Measurements from ENCODE around the gene CELF2. TPM values are rescaled to one million over a fixed set of nuclear protein-coding genes. Genes with fewer than 3 reads are reported as not detected.

CELF2 gene
- total RNA-seq, 4 donors from 2014 or later, result 27.0 to 44.1 (median 31.3) TPM

- TF ChIP-seq POLR2AphosphoS5 (IDR thresholded peaks at IDR 0.05), result no peak
- TF ChIP-seq CTCF (IDR thresholded peaks at IDR 0.05), result no peak
- no peak for TF ChIP-seq POLR2A (IDR thresholded peaks at IDR 0.05)
- TF ChIP-seq EP300 (IDR thresholded peaks at IDR 0.05; ENCODE audit: low read depth), result no peak
- DNase-seq, result no peak
- WGBS, 2 donors (ENCODE audit: low coverage in 1 of 2), result 76 to 78% methylated on average over 3 to 7 of the region's 7 CpGs
- Histone ChIP-seq H3K36me3 (no peaks in the 10 kb centered on the region), H3K9me3 (no peaks in the 10 kb centered on the region), H3K27ac (no peak overlapping the region), H3K4me3 (no peak overlapping the region), H3K27me3 (no peaks in the 10 kb centered on the region), H3K4me1 (peaks cover 0 to 27% (median 7%) of the 10 kb centered on the region in 4 donors)
- intact Hi-C loops (cut with DNase I; ENCODE audit: low total_unique reads) (no loop called here), in situ Hi-C loops (cut with MboI; ENCODE audit: low pct_ligation_motif_present in 1 of 4, low pct_unique_long_range_greater_than_20kb in 1 of 4, low sequenced_read_pairs in 3 of 4) (no loop called here)
Measured at GRCh38 chr10:11237571-11237970, 219.9 kb downstream of the CELF2 start.

DNA sequence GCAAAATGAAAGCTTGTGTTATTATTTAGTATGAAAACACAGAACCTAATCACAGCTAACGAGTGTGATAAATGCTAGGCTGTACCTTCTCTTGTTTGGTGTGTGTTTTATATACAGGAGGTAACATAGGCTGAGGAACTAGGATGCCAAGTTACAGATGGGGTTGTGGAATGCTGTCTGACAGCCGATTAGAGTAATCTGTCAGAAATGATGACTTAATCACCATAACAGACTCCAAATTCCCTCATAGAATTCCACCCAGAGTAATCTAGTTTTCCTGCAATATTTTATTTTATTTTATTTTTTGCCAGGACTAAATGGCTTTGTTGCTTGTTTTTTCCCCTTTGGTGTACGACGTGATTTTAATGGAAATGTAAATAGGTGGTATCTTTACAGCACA, 221.2 kb downstream of the CELF2 start:
- 79 to 84% methylated on average over 4 of the region's 4 CpGs for WGBS, 2 donors (ENCODE audit: low coverage in 1 of 2)
- no peak overlapping the region for H3K27ac ChIP-seq
- DNase-seq, result no peak
- H3K4me3 ChIP-seq, result no peak overlapping the region
- peaks cover 0 to 29% (median 7%) of the 10 kb centered on the region in 4 donors for H3K4me1 ChIP-seq
- TF ChIP-seq POLR2A (IDR thresholded peaks at IDR 0.05) (no peak), EP300 (IDR thresholded peaks at IDR 0.05; ENCODE audit: low read depth) (no peak), POLR2AphosphoS5 (IDR thresholded peaks at IDR 0.05) (no peak)
- H3K9me3 ChIP-seq, result no peaks in the 10 kb centered on the region
- intact Hi-C loops (cut with DNase I; ENCODE audit: low total_unique reads), result no loop called here
- H3K27me3 ChIP-seq, result no peaks in the 10 kb centered on the region
- in situ Hi-C loops (cut with MboI; ENCODE audit: low pct_ligation_motif_present in 1 of 4, low pct_unique_long_range_greater_than_20kb in 1 of 4, low sequenced_read_pairs in 3 of 4), result no loop called here
- H3K36me3 ChIP-seq, result no peaks in the 10 kb centered on the region

DNA sequence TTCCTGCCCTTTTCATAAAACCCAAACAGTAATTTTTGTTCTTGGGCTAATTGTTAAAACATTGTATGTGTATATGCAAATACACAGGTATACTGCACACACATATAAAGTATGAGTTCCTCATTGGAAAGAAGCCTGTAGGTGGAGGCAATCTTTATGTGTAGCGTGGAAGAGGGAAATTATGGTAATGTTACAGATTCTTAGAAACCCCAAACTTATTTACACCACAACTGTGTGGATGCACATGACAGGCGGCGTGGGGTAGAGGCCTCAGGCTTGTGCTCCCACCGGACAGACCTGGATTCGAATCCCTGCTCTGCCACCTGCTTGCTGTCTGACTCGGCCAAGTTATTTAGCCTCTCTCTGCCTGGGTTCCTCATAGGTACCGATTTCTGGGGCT, 223.0 kb downstream of the CELF2 start:
- H3K36me3 ChIP-seq, result no peaks in the 10 kb centered on the region
- no peak overlapping the region for H3K27ac ChIP-seq
- no peaks in the 10 kb centered on the region for H3K9me3 ChIP-seq
- 95 to 100% methylated on average over 4 to 7 of the region's 7 CpGs for WGBS, 2 donors (ENCODE audit: low coverage in 1 of 2)
- in situ Hi-C loops (cut with MboI; ENCODE audit: low pct_ligation_motif_present in 1 of 4, low pct_unique_long_range_greater_than_20kb in 1 of 4, low sequenced_read_pairs in 3 of 4) (no loop called here), intact Hi-C loops (cut with DNase I; ENCODE audit: low total_unique reads) (no loop called here)
- DNase-seq, result no peak
- no peaks in the 10 kb centered on the region for H3K27me3 ChIP-seq
- TF ChIP-seq EP300 (IDR thresholded peaks at IDR 0.05; ENCODE audit: low read depth) (no peak), CTCF (IDR thresholded peaks at IDR 0.05) (no peak), POLR2A (IDR thresholded peaks at IDR 0.05) (no peak)
- no peak overlapping the region for H3K4me3 ChIP-seq
- H3K4me1 ChIP-seq, result peaks cover 0 to 28% (median 4%) of the 10 kb centered on the region in 4 donors

DNA sequence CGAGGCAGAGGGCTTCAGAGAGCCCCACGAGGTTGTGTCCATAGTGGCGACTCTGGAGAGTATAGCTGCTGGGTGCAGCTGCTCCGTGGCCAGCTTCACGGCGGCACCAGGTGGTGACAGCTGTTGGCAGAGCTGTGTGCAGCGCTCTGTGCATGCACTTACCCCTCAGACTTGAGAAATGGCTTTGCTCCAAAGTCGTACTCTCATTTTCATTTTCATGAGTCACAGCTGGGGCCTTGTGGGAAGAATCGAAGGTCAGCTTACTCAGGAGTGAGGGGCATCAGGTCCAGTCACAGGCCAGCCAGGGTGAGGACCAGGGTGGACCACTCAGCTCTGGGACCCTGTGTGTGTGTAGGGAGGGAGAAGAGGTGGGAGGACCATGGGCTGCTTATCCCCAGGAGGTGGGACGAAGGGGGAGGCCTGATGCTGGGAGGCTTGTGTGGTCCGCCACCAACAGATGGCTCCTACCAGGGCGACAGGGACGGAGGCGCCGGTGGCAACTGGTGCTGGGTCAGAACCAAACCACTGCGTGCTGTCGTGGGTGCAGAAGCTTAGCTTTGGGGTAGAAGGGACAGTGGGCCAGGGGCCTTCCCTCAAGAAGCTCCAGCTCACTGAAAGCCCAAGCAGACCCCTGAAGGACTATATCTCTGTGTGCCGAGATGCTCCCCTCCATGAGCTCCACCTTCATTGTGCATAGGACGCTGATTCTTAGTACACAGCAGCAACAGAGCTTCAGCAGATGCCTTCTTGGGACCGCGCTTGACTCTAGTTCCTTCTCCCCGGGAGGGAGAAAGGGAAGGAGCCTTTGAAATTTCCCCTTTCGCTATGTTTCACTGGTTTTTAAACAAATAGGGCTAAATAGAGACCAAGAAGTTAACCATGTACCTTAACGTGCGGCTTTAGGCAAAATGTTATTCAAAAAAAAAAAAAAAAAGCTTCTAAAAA, 225.0 kb downstream of the CELF2 start:
- in situ Hi-C loops (cut with MboI; ENCODE audit: low pct_ligation_motif_present in 1 of 4, low pct_unique_long_range_greater_than_20kb in 1 of 4, low sequenced_read_pairs in 3 of 4), result no loop called here

GRCh38 chr10:11243425-11244222, 226.0 kb downstream of the CELF2 start:
- TF ChIP-seq CTCF (IDR thresholded peaks at IDR 0.05) (no peak), EP300 (IDR thresholded peaks at IDR 0.05; ENCODE audit: low read depth) (no peak), POLR2A (IDR thresholded peaks at IDR 0.05) (no peak), POLR2AphosphoS5 (IDR thresholded peaks at IDR 0.05) (no peak)
- no peaks in the 10 kb centered on the region for H3K9me3 ChIP-seq
- no peak for DNase-seq
- intact Hi-C loops (cut with DNase I; ENCODE audit: low total_unique reads), result no loop called here
- no peak overlapping the region for H3K27ac ChIP-seq
- H3K4me3 ChIP-seq, result no peak overlapping the region
- 80 to 88% methylated on average over 6 to 12 of the region's 12 CpGs for WGBS, 2 donors (ENCODE audit: low coverage in 1 of 2)
- H3K27me3 ChIP-seq, result no peaks in the 10 kb centered on the region
- peaks cover 0 to 17% (median 0%) of the 10 kb centered on the region in 4 donors for H3K4me1 ChIP-seq
- in situ Hi-C loops (cut with MboI; ENCODE audit: low pct_ligation_motif_present in 1 of 4, low pct_unique_long_range_greater_than_20kb in 1 of 4, low sequenced_read_pairs in 3 of 4), result no loop called here
- H3K36me3 ChIP-seq, result no peaks in the 10 kb centered on the region

More for the DNA sequence above, 225.0 kb downstream of the CELF2 start:
- WGBS, 2 donors (ENCODE audit: low coverage in 1 of 2), result 59 to 64% methylated on average over 6 to 22 of the region's 25 CpGs
- Histone ChIP-seq H3K27ac (peak overlapping the region in 3 of 4 donors; percentile 30 to 63 (median 30)), H3K27me3 (no peaks in the 10 kb centered on the region), H3K4me1 (peaks cover 0 to 17% (median 0%) of the 10 kb centered on the region in 4 donors), H3K4me3 (no peak overlapping the region), H3K9me3 (no peaks in the 10 kb centered on the region), H3K36me3 (no peaks in the 10 kb centered on the region)
- TF ChIP-seq POLR2AphosphoS5 (IDR thresholded peaks at IDR 0.05), result peak in 1 of 3 donors; percentile 11
- TF ChIP-seq POLR2A (IDR thresholded peaks at IDR 0.05), result no peak
- intact Hi-C loops (cut with DNase I; ENCODE audit: low total_unique reads), result no loop called here
- peak; percentile 59 for DNase-seq
